OCI-LY1 (cell line): ENCODE measurements around the gene TCF4.

Source experiments
- EZH2 ChIP-seq: fragments of 200-600 bp; sonication (generic), shearing (Covaris generic); IDR thresholded peaks from 2 replicates; pipeline ENCODE4 v1.8.0; 2017; ENCODE audit warnings: borderline replicate concordance, mixed run types, mild to moderate bottlenecking, antibody characterized with exemption, low read length, moderate library complexity, mixed read lengths
- TF ChIP-seq, protein P1 (sequence below): fragments of 200-600 bp; sonication (generic), shearing (Covaris generic); IDR thresholded peaks from 2 replicates; pipeline ENCODE4 v1.5.1; 2017; ENCODE audit warnings: mild to moderate bottlenecking, antibody characterized with exemption, low read length, moderate library complexity, mixed read lengths

DNA sequence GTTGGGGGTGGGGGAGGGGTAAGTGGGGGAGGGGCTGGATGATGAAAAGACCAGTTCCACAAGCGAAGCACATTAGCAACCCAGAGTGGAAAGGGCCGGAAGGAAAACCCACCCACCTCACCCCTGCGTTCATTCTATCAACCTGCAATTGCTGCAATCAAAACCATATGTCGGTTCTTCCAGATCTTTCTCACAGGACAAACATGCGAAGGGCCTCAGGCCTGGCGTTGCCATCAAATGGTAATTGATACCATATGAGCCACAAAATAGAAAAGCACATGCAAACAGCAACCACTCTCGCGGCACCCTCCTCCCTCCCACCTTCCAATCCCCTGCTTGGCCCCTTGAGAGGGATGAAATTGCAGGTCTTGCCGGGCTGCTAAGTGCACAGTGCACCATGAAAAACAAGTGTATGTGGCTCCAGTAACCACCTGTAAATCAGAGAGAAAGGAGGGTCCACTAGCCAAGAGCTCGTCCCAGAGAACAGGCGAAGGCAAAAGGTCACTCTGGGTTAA lies 287.5 kb downstream of the TCF4 start:
- TF ChIP-seq, protein P1, sequence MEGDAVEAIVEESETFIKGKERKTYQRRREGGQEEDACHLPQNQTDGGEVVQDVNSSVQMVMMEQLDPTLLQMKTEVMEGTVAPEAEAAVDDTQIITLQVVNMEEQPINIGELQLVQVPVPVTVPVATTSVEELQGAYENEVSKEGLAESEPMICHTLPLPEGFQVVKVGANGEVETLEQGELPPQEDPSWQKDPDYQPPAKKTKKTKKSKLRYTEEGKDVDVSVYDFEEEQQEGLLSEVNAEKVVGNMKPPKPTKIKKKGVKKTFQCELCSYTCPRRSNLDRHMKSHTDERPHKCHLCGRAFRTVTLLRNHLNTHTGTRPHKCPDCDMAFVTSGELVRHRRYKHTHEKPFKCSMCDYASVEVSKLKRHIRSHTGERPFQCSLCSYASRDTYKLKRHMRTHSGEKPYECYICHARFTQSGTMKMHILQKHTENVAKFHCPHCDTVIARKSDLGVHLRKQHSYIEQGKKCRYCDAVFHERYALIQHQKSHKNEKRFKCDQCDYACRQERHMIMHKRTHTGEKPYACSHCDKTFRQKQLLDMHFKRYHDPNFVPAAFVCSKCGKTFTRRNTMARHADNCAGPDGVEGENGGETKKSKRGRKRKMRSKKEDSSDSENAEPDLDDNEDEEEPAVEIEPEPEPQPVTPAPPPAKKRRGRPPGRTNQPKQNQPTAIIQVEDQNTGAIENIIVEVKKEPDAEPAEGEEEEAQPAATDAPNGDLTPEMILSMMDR, result no peak
- TF ChIP-seq EZH2, result no peak
